Subcutaneous adipose tissue (tissue), 4 donors: ENCODE results near the gene TRIM62. TPM values are rescaled to one million over a fixed set of nuclear protein-coding genes. Genes with fewer than 3 reads are reported as not detected.

Experiments used
- total RNA-seq, 4 donors: library from RNA; depleted of rRNA; stranded (reverse); fragments of >200 nt; gene quantifications; one replicate each; pipeline ENCODE4 v1.1.0, GENCODE V29; 2016
- TF ChIP-seq, protein P1 (sequence below): fragments of 450-650 bp; IDR thresholded peaks from one replicate; pipeline ENCODE4 v1.5.1; 2016; ENCODE audit warnings: low read depth, mild to moderate bottlenecking, control low read depth, antibody characterized with exemption, moderate library complexity

TRIM62 gene
- total RNA-seq, 4 donors from 2014 or later, result 1.5 to 4.9 (median 3.5) TPM

DNA sequence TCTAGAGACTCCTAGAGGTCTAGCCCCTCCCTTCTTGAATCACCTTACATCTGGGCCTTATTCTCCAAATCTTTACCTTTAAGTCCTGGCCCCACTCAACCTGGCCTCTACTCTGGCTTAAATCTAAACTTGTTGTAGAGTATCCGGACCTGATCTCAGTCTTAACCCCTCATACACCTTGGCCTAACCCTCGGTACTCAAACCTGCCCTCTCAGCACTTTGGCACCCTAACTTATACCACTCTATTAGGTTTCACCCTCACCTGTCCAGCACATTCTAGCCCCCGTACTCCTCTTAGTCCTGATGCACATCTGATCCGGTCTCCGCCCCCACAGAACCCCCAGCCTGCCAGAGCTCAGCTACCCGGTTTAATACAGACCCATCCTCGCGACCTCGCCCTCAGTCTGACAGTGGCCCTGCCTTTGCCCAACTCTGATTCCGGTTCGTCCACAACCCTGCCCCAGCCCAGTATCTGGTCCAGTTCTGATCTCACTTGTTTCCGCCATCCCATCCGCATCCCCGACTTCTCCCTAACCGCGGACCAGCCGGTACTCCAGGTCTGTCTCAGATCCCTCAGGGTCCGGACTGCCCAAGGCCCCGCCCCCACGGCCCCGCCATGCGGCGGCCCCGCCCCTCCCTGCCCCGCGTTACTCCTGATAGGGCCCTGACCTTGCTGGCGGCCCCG, 1.5 kb downstream of the TRIM62 start:
- TF ChIP-seq, protein P1, sequence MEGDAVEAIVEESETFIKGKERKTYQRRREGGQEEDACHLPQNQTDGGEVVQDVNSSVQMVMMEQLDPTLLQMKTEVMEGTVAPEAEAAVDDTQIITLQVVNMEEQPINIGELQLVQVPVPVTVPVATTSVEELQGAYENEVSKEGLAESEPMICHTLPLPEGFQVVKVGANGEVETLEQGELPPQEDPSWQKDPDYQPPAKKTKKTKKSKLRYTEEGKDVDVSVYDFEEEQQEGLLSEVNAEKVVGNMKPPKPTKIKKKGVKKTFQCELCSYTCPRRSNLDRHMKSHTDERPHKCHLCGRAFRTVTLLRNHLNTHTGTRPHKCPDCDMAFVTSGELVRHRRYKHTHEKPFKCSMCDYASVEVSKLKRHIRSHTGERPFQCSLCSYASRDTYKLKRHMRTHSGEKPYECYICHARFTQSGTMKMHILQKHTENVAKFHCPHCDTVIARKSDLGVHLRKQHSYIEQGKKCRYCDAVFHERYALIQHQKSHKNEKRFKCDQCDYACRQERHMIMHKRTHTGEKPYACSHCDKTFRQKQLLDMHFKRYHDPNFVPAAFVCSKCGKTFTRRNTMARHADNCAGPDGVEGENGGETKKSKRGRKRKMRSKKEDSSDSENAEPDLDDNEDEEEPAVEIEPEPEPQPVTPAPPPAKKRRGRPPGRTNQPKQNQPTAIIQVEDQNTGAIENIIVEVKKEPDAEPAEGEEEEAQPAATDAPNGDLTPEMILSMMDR, result no peak

DNA sequence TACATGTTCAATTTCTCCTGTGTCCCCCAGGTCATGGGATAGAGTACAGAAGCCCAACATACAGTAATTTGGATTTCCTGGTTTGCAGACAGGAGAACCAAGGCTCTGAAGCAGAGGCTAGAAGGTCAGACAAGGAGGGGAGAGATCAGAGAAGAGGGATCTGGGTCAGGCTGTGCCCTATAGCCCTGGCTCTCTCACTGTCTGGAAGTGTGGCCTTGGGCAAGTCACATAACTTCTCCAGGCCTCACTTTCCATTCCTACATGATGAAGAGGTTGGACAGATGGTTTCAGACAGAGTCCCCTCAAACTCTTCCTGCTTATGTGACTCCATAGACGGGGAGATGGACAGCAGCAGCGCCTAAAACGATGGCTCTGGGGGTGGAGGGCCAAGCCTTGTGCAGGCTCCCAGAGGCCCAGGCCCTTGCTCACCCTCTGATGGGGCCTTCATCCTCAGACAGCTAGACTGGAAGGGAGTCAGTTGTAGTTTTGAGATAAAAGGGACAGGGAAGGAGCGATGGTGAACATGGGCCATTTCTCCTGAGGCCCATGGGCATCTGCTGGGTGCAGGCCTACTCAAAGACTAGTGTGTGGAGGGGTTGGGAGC, 2.9 kb downstream of the TRIM62 start:
- TF ChIP-seq, protein P1, result no peak

DNA sequence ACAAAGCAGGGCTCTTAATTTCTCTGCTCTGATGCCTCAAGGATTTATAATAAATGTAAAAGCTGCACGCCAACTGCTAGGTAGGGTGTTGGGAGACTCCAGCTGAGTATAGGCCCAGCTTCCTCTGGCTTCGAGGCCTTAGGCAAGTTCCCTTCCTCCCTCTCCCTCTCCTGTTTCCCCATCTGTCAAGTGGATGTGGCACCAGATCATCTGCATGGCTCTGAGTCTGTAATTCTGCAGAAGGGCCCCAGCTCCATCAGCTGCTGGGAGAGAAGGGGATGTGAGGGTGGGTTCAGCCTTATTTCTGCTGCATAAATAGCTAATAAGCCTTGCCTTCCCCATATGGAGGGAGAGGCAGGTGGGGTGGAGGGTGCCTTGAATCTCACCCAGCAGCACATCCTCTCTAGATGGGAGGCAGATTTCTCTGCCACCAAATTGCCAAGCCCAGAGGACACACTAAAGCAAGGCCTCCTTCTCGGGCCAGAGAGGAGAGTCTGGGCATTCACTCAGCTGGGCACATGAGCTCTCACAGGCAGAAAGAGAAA, 3.8 kb downstream of the TRIM62 start:
- TF ChIP-seq, protein P1, result no peak

DNA sequence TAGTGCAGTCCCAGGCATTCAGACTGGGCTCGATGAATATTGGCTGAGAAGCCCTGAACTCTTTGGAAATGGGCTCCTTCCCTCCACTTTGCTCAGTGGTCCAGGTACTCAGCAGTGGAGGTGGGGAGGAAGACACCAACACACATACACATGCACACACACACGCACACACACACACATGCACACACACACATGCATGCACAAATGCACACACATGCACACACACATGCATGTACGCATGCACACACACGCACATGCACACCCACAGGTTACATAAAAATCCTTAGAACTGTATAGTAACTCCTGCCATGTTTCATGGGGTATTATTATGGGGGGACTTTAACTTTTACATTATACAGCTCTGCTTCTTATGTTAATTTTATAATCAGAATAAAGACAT, 5.0 kb downstream of the TRIM62 start:
- TF ChIP-seq, protein P1, result no peak

DNA sequence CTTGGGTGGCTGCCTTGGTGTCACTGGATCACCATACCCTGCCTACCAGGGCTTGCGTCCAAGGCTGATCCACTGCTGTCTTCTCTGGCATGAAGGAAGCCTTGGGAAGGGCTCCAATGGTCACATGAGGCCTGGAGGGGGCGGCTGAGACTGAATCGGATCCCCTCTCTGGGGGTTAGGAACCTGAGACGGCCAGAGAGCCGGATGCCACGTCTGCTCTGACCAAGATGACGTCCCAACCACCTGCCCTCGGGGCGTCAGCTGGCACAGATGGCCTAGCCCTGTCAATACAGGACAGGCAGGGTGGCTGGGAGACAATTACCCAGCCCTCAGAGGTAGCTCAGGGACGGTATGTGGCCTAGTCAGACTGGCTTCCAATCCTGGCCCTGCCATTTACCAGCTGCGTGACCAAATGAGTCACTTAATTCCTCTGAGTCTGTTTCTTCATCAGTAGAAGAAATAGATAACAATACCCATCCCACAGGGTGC, 5.4 kb downstream of the TRIM62 start:
- TF ChIP-seq, protein P1, result no peak

DNA sequence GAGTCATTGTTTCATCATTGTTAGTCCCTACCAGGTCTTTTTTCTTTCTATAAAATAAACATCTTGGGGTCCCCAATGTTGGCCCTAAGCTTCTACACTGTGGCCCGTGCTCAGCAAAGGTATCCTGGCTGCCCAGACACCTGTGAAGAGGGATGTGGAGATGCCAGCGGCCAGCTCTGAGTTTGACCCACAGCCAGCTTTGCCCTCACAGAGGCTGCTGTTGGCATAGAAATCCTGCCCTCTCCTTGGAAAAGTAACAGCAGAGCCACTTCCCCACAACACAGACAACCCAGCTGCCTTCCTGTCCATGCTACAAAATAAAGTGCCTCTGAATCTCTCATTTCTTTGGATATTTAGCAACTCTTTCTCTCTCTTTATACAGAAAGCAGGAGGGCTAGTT, 6.0 kb downstream of the TRIM62 start:
- TF ChIP-seq, protein P1, result no peak

DNA sequence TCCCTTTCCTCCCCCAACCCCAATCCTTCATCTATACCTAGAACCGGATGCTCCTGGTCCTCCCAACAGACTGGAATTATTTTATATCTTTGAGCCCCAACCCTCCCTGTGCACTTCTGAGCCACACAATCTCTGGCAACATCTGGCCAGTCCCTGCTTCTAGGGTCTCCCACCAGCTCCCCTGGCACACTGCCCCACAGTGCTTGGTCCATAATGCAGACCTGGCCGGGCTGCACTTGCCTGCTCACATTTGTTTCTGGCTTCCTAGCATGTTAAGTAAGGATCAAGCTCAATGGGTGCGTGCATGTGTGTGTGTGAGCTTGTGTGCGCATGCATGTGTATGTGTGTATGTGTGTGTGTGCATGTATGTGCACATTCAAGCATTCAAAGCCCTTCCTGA, 8.8 kb downstream of the TRIM62 start:
- TF ChIP-seq, protein P1, result no peak
